Body of pancreas (tissue), 4 donors: ENCODE data around the gene MUC6. TPM values are rescaled to one million over a fixed set of nuclear protein-coding genes. Genes with fewer than 3 reads are reported as not detected.

Source experiments
- ATAC-seq: fragments of 150-250 bp; one replicate; pipeline ENCODE4 v1.9.1; 2016
- DNase-seq, 4 donors: peaks; one replicate each; pipeline ENCODE4 v3.0.0-alpha.2; 2019
- H3K27ac ChIP-seq, 4 donors: fragments of 200-600 bp; sonication (generic); 1 replicate in 3 of 4; 2 replicates in 1 of 4; pipeline versions ENCODE4 v1.5.1 to v1.6.1; 2016 to 2019; ENCODE audit warnings: mild to moderate bottlenecking in 1 of 4, mixed read lengths in 1 of 4, moderate library complexity in 1 of 4
- H3K27me3 ChIP-seq, 2 donors: fragments of 200-600 bp; sonication (generic); one replicate each; pipeline ENCODE4 v1.6.0; 2016; ENCODE audit warnings: mild to moderate bottlenecking in 1 of 2
- H3K36me3 ChIP-seq, 2 donors: fragments of 200-600 bp; sonication (generic); replicated peaks in 1 of 2; 2 replicates each; pipeline ENCODE4 v1.5.1; 2016; ENCODE audit warnings: low read depth in 2 of 2; ENCODE audit not compliant: insufficient read depth in 1 of 2
- H3K4me1 ChIP-seq: fragments of 200-600 bp; sonication (generic); one replicate; pipeline ENCODE4 v1.6.0; 2016
- H3K4me3 ChIP-seq, 2 donors: fragments of 200-600 bp; sonication (generic); 1 replicate in 1 of 2; 2 replicates in 1 of 2; pipeline ENCODE4 v1.5.1; 2016 to 2019
- H3K9me3 ChIP-seq, 3 donors: fragments of 200-600 bp; sonication (generic); 1 replicate in 2 of 3; 2 replicates in 1 of 3; pipeline ENCODE4 v1.5.1; 2016
- POLR2A ChIP-seq, 3 donors: fragments of 450-650 bp; IDR thresholded peaks; one replicate each; pipeline ENCODE4 v1.6.1; 2016; ENCODE audit warnings: antibody characterized with exemption in 3 of 3, mild to moderate bottlenecking in 2 of 3
- WGBS, 2 donors: methylation state at CpG; one replicate each; pipeline ENCODE4 v1.1.5; 2017; 5-methylcytosine and 5-hydroxymethylcytosine counted together
- intact Hi-C: fragments of 100-400 bp; cut with DNase I; formaldehyde crosslinking; loops from one replicate; pipeline ENCODE4 v1.15.1; 2023
- total RNA-seq, 2 donors: library from RNA; depleted of rRNA; stranded (reverse); fragments of >200 nt; gene quantifications; one replicate each; pipeline ENCODE4 v1.1.0, GENCODE V29; 2016
- TF ChIP-seq, protein P1 (sequence below), 7 experiments: fragments of 450-650 bp in 4 of 7; fragments of 200-600 bp in 3 of 7; sonication (generic) in 3 of 7; IDR thresholded peaks; one replicate each; pipeline ENCODE4 v1.5.1; 2016 to 2019; ENCODE audit warnings: antibody characterized with exemption in 7 of 7

The MUC6 gene
- total RNA-seq, 2 donors from 2014 or later: 101 to 194 TPM

DNA sequence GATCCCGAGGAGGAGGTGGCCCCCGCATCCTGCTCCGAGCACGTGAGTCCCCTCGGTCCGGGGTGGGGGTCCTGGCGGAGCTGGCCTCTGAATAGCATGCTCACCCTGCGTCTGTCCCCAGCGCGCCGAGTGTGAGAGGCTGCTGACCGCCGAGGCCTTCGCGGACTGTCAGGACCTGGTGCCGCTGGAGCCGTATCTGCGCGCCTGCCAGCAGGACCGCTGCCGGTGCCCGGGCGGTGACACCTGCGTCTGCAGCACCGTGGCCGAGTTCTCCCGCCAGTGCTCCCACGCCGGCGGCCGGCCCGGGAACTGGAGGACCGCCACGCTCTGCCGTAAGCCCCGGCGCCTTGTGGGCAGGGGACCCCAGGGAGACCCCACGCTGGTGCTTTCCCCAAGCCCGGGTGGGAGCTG lies 41.7 kb upstream of the MUC6 start:
- DNase-seq (peak in 3 of 4 donors; percentile 4 to 10 (median 8)), ATAC-seq (no peak)
- WGBS, 2 donors: 80% methylated on average over 34 of the region's 39 CpGs; no CpG with 5 or more reads in 1 of the 2 donors
- TF ChIP-seq, protein P1, sequence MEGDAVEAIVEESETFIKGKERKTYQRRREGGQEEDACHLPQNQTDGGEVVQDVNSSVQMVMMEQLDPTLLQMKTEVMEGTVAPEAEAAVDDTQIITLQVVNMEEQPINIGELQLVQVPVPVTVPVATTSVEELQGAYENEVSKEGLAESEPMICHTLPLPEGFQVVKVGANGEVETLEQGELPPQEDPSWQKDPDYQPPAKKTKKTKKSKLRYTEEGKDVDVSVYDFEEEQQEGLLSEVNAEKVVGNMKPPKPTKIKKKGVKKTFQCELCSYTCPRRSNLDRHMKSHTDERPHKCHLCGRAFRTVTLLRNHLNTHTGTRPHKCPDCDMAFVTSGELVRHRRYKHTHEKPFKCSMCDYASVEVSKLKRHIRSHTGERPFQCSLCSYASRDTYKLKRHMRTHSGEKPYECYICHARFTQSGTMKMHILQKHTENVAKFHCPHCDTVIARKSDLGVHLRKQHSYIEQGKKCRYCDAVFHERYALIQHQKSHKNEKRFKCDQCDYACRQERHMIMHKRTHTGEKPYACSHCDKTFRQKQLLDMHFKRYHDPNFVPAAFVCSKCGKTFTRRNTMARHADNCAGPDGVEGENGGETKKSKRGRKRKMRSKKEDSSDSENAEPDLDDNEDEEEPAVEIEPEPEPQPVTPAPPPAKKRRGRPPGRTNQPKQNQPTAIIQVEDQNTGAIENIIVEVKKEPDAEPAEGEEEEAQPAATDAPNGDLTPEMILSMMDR (IDR thresholded peaks at IDR 0.05): no peak
- no peak for TF ChIP-seq POLR2A (IDR thresholded peaks at IDR 0.05)
- H3K27ac ChIP-seq: no peak overlapping the region
- no peaks in the 10 kb centered on the region for H3K9me3 ChIP-seq
- H3K4me1 ChIP-seq: peaks cover 9% of the 10 kb centered on the region
- no peak overlapping the region for H3K4me3 ChIP-seq
- H3K27me3 ChIP-seq: no peaks in the 10 kb centered on the region
- no peaks in the 10 kb centered on the region for H3K36me3 ChIP-seq
- intact Hi-C loops: no loop called here

DNA sequence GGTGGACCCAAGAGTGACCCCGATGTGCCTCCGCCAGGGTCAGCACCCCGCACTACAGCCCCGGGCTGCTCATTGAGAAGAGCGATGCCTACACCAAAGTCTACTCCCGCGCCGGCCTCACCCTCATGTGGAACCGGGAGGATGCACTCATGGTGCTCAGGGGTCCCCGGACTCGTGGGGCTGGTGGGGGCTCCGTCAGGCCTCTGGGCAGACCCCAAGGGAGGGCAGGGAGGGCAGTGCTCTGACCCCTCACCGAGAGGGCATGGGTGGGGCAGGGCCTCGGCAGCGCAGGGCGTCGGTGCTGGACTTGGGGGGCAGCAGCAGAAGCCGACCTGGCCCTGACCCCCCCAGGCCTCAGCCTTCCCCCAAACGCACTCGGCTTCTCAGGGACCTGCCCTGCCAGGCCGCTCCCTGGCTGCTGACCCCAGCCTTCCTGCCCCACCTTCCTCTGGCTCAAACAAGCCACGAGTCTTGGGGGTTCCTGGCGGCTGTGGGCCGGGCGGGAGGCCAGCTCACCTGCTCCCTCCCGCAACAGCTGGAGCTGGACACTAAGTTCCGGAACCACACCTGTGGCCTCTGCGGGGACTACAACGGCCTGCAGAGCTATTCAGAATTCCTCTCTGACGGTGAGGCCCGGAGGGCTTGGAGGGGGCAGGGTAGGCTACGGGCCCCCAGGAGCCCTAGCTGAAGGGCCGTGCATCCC lies 41.0 kb upstream of the MUC6 start:
- 67 to 73% methylated on average over 6 to 31 of the region's 33 CpGs for WGBS, 2 donors
- no peaks in the 10 kb centered on the region for H3K27me3 ChIP-seq
- no peaks in the 10 kb centered on the region for H3K36me3 ChIP-seq
- peaks cover 15% of the 10 kb centered on the region for H3K4me1 ChIP-seq
- DNase-seq (peak in 2 of 4 donors; percentile 4 to 6), ATAC-seq (no peak)
- no peak overlapping the region for H3K4me3 ChIP-seq
- H3K27ac ChIP-seq: no peak overlapping the region
- TF ChIP-seq, protein P1 (IDR thresholded peaks at IDR 0.05): no peak
- TF ChIP-seq POLR2A (IDR thresholded peaks at IDR 0.05): no peak
- intact Hi-C loops: no loop called here
- no peaks in the 10 kb centered on the region for H3K9me3 ChIP-seq

DNA sequence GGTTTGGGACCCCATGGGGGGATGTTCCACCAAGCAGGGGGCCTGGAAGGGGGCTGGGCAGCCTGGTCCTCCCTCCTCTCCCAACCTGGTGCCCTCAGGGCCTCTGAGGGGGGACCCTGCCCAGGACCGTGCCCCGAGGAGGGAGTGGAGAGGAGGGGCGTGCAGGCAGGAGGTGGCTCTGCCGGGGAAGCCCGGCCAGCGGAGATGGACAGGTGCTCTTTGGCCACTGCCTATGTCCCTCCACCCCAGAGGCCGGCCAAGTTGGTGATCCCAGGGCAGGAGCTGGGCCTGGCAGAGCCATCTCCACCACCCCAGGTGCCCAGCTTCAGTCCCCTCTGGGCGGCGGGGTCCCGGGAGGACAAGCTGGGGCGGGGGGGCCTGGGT lies 40.5 kb upstream of the MUC6 start:
- ATAC-seq (no peak), DNase-seq (peak in 3 of 4 donors; percentile 3 to 9 (median 7))
- Histone ChIP-seq H3K36me3 (no peaks in the 10 kb centered on the region), H3K4me3 (no peak overlapping the region), H3K9me3 (no peaks in the 10 kb centered on the region), H3K27me3 (no peaks in the 10 kb centered on the region), H3K4me1 (peaks cover 15% of the 10 kb centered on the region), H3K27ac (no peak overlapping the region)
- TF ChIP-seq POLR2A (IDR thresholded peaks at IDR 0.05): no peak
- TF ChIP-seq, protein P1 (IDR thresholded peaks at IDR 0.05): no peak
- intact Hi-C loops: no loop called here
- WGBS, 2 donors: 67% methylated on average over 1 of the region's 11 CpGs; no CpG with 5 or more reads in 1 of the 2 donors

DNA sequence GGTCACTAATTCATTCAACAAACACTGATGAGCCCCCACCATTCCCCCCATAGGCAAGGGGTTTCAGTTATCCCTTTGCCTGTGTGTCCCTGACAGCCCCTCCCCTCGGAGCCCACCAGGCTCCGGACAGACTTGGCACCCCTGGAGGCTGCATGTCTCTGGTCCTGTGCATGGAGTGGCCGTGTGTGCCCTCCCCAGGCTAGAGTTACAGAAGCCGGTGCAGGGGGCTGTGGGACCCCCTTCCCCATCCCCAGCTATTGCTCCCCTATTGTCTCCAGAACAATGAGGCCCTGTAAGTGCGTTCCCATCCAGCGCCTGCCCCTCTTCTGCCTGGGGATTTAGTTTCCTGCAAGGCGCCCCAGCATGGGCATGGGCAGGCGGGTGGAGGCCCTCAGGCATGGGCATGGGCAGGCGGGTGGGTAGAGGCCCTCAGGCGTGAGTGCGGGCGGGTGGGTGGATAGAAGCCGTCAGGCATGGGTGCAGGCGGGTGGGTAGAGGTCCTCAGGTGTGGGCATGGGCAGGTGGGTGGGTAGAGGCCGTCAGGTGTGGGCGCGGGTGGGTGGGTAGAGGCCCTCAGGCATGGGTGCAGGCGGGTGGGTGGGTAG lies 39.6 kb upstream of the MUC6 start:
- Histone ChIP-seq H3K4me3 (no peak overlapping the region), H3K27ac (no peak overlapping the region), H3K27me3 (no peaks in the 10 kb centered on the region), H3K9me3 (no peaks in the 10 kb centered on the region), H3K4me1 (peaks cover 15% of the 10 kb centered on the region), H3K36me3 (no peaks in the 10 kb centered on the region)
- TF ChIP-seq, protein P1 (IDR thresholded peaks at IDR 0.05): no peak
- no peak for TF ChIP-seq POLR2A (IDR thresholded peaks at IDR 0.05)
- intact Hi-C loops: no loop called here
- DNase-seq (peak in 2 of 4 donors; percentile 2 to 5), ATAC-seq (no peak)
- 73 to 83% methylated on average over 11 to 13 of the region's 18 CpGs for WGBS, 2 donors
